PC-9 (cell line): ENCODE measurements around the gene KRT1.

Source experiments
- EZH2 ChIP-seq: fragments of 200-600 bp; sonication (generic); IDR thresholded peaks from 2 replicates; pipeline ENCODE4 v1.8.0; 2017; ENCODE audit warnings: antibody characterized with exemption, low read depth
- TF ChIP-seq, protein P1 (sequence below): fragments of 200-600 bp; sonication (generic); conservative IDR thresholded peaks from 2 replicates; pipeline ENCODE4 v1.6.1; 2017; ENCODE audit warnings: mixed run types, antibody characterized with exemption, mild to moderate bottlenecking, moderate library complexity

DNA sequence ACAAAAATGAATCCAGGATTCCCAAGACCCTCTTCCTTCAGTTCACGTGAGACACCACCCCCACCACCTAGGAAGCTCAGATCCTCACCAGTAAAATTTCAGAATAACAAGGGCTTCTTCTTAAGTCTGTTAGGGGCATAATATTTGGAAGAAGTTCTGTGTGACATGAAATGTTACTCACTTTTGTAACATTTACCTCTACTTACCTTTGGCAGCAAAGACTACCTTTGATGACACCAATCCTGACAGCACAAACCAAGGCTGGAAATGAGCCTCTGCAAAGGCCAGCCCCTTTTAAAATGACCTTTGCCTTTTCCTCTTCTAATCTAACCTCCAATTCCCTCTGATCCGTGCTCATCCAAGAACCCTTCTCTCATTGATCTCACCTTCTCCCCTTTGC is 42.5 kb upstream of the KRT1 start:
- no peak for TF ChIP-seq EZH2
- TF ChIP-seq, protein P1, sequence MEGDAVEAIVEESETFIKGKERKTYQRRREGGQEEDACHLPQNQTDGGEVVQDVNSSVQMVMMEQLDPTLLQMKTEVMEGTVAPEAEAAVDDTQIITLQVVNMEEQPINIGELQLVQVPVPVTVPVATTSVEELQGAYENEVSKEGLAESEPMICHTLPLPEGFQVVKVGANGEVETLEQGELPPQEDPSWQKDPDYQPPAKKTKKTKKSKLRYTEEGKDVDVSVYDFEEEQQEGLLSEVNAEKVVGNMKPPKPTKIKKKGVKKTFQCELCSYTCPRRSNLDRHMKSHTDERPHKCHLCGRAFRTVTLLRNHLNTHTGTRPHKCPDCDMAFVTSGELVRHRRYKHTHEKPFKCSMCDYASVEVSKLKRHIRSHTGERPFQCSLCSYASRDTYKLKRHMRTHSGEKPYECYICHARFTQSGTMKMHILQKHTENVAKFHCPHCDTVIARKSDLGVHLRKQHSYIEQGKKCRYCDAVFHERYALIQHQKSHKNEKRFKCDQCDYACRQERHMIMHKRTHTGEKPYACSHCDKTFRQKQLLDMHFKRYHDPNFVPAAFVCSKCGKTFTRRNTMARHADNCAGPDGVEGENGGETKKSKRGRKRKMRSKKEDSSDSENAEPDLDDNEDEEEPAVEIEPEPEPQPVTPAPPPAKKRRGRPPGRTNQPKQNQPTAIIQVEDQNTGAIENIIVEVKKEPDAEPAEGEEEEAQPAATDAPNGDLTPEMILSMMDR, result no peak
